GM19438 (cell line): Measurements from ENCODE around the gene SGPP1.
"Not testable (repeated sequence)": the region's sequence is repeated elsewhere in the genome, so short reads cannot be mapped to it uniquely, and the experiment has no call there.

Experiments used
- ATAC-seq: cut with Tn5 transposase; IDR thresholded peaks from one replicate; pipeline ENCODE4 v1.9.1; 2021; ENCODE audit warnings: low read depth; ENCODE audit not compliant: unreplicated experiment

Gene SGPP1

GRCh38 chr14:63727231-63727735 is 582 bp downstream of the SGPP1 start:
- ATAC-seq, result peak; percentile 23

GRCh38 chr14:63726499-63726898 is 1.4 kb downstream of the SGPP1 start:
- ATAC-seq, result no peak

- no peak for ATAC-seq
These were observed 1.9 kb downstream of the SGPP1 start for GRCh38 chr14:63725786-63726460.

- no peak for ATAC-seq
These were observed 10.2 kb downstream of the SGPP1 start for GRCh38 chr14:63717702-63718101.

GRCh38 chr14:63715360-63715759 is 12.5 kb downstream of the SGPP1 start:
- no peak for ATAC-seq

GRCh38 chr14:63713764-63714163 is 14.1 kb downstream of the SGPP1 start:
- no peak for ATAC-seq

- no peak for ATAC-seq
These were observed 14.8 kb downstream of the SGPP1 start for GRCh38 chr14:63713058-63713457.

- ATAC-seq, result no peak
These were observed 15.7 kb downstream of the SGPP1 start for GRCh38 chr14:63712123-63712522.

- no peak for ATAC-seq
These were observed 17.4 kb downstream of the SGPP1 start for GRCh38 chr14:63710497-63710896.

- no peak for ATAC-seq
These were observed 18.3 kb downstream of the SGPP1 start for GRCh38 chr14:63709589-63709988.

- no peak for ATAC-seq
These were observed 20.6 kb downstream of the SGPP1 start for GRCh38 chr14:63707216-63707615.

- ATAC-seq, result peak; percentile 59
These were observed 22.2 kb downstream of the SGPP1 start for GRCh38 chr14:63705561-63706070.

- not testable (repeated sequence) for ATAC-seq
These were observed 25.3 kb downstream of the SGPP1 start for GRCh38 chr14:63702530-63702929.

GRCh38 chr14:63701606-63702299 is 26.1 kb downstream of the SGPP1 start:
- ATAC-seq, result no peak

GRCh38 chr14:63692310-63693020 is 35.4 kb downstream of the SGPP1 start:
- no peak for ATAC-seq

GRCh38 chr14:63689132-63689531 is 38.7 kb downstream of the SGPP1 start:
- ATAC-seq, result no peak

- no peak for ATAC-seq
These were observed 40.9 kb downstream of the SGPP1 start for GRCh38 chr14:63686926-63687325.

- ATAC-seq, result no peak
These were observed 42.5 kb downstream of the SGPP1 start for GRCh38 chr14:63685401-63685800.

GRCh38 chr14:63682727-63683593 is 44.9 kb downstream of the SGPP1 start:
- no peak for ATAC-seq

GRCh38 chr14:63678536-63678935 is 49.3 kb downstream of the SGPP1 start:
- no peak for ATAC-seq
